Measurements from ENCODE around the gene KCNN2. TPM values are rescaled to one million over a fixed set of nuclear protein-coding genes. Genes with fewer than 3 reads are reported as not detected.

Gene KCNN2
- total RNA-seq, 1 experiment from 2014 or later, result 0.17 TPM

DNA sequence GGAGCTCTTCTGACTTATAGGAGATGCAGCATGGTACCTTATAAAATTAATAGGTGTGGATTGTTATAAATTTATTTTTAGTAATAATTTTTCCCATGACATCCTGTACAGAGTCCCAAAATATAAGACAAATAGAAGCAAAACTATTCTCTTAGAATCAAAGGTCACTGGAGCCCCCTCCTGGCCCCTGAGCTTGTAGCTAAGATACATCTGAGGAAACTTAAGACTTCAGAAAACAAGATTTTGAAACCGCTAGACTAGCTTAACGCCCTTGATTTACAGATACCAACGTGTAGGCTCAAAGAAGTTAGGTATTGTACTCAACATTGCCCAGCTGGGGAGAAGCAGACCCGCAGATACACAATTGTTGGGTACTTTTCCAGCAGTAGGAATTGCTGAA, 45.7 kb upstream of the KCNN2 start:
- H3K4me1 ChIP-seq (ENCODE audit: insufficient read depth, low read length, poor library complexity, severe bottlenecking), result no peaks in the 10 kb centered on the region
- H3K4me3 ChIP-seq (ENCODE audit: low read depth, low read length, poor library complexity, severe bottlenecking), result no peak overlapping the region
- intact Hi-C loops (cut with micrococcal nuclease; ENCODE audit: unreplicated experiment), result no loop called here
- no peak for DNase-seq (ENCODE audit: low spot score)
- ChIA-PET CTCF (no interaction called here), POLR2A (ENCODE audit: low non-redundant PET) (no interaction called here)
- no peaks in the 10 kb centered on the region for H3K36me3 ChIP-seq (ENCODE audit: insufficient read depth, low read length, poor library complexity, severe bottlenecking)
- no peak overlapping the region for H3K27ac ChIP-seq (ENCODE audit: low read depth, low read length, poor library complexity, severe bottlenecking)
- TF ChIP-seq EZH2 (IDR thresholded peaks at IDR 0.05; ENCODE audit: borderline replicate concordance, low read depth, low read length, poor library complexity, severe bottlenecking), result no peak
- TF ChIP-seq, protein P1, sequence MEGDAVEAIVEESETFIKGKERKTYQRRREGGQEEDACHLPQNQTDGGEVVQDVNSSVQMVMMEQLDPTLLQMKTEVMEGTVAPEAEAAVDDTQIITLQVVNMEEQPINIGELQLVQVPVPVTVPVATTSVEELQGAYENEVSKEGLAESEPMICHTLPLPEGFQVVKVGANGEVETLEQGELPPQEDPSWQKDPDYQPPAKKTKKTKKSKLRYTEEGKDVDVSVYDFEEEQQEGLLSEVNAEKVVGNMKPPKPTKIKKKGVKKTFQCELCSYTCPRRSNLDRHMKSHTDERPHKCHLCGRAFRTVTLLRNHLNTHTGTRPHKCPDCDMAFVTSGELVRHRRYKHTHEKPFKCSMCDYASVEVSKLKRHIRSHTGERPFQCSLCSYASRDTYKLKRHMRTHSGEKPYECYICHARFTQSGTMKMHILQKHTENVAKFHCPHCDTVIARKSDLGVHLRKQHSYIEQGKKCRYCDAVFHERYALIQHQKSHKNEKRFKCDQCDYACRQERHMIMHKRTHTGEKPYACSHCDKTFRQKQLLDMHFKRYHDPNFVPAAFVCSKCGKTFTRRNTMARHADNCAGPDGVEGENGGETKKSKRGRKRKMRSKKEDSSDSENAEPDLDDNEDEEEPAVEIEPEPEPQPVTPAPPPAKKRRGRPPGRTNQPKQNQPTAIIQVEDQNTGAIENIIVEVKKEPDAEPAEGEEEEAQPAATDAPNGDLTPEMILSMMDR (conservative IDR thresholded peaks at IDR 0.05; ENCODE audit: low read depth, low read length), result no peak
- H3K9me3 ChIP-seq (ENCODE audit: low read depth, low read length, poor library complexity, severe bottlenecking), result no peaks in the 10 kb centered on the region
- no TSS peak for BruUV-seq (replicated peaks)
- peaks cover 8% of the 10 kb centered on the region for H3K27me3 ChIP-seq (replicated peaks; ENCODE audit: insufficient read depth, low read depth, low read length, poor library complexity)

DNA sequence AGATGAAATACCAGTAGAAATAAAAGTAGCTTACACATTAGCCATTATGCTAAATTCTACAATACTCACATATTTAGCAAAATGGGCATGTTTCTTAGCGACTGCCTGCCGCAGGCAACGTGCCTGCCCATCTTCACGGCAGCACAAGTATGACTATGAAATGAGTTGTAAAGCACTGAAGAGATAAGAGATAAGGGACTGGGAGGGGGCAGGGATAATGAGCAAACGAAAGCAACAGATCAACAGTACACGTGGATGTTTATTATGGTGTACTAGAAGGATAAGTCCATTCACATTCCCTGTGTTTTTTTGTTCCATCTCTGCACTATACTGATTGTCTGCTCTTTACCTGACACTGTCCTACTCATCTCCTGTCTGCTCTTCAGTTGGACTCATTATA, 44.1 kb upstream of the KCNN2 start:
- DNase-seq (ENCODE audit: low spot score), result no peak
- intact Hi-C loops (cut with micrococcal nuclease; ENCODE audit: unreplicated experiment), result no loop called here
- ChIA-PET POLR2A (ENCODE audit: low non-redundant PET) (no interaction called here), CTCF (no interaction called here)
- H3K36me3 ChIP-seq (ENCODE audit: insufficient read depth, low read length, poor library complexity, severe bottlenecking), result no peaks in the 10 kb centered on the region
- no peaks in the 10 kb centered on the region for H3K4me1 ChIP-seq (ENCODE audit: insufficient read depth, low read length, poor library complexity, severe bottlenecking)
- no peak overlapping the region for H3K4me3 ChIP-seq (ENCODE audit: low read depth, low read length, poor library complexity, severe bottlenecking)
- no peak overlapping the region for H3K27ac ChIP-seq (ENCODE audit: low read depth, low read length, poor library complexity, severe bottlenecking)
- peaks cover 9% of the 10 kb centered on the region for H3K27me3 ChIP-seq (replicated peaks; ENCODE audit: insufficient read depth, low read depth, low read length, poor library complexity)
- no TSS peak for BruUV-seq (replicated peaks)
- H3K9me3 ChIP-seq (ENCODE audit: low read depth, low read length, poor library complexity, severe bottlenecking), result no peaks in the 10 kb centered on the region
- TF ChIP-seq EZH2 (IDR thresholded peaks at IDR 0.05; ENCODE audit: borderline replicate concordance, low read depth, low read length, poor library complexity, severe bottlenecking), result no peak
- TF ChIP-seq, protein P1 (conservative IDR thresholded peaks at IDR 0.05; ENCODE audit: low read depth, low read length), result no peak

DNA sequence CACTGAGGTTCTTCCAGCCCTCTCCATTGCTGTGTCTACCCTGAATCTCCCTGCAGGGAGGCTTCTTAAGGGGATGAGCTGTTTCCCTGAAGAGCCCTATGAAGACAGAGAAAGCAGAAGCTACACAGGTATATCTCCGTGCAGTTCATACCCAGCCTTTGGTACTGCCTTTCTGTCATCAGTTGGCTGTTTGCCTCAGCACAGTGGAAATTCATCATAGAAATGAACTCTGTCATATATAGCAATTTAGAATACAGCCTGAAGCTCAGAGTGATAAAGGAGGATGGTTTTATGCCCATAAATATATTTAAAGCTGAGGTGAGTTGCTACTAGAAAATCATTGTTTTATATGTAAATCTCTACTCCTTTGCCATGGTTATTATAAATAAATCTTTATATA, 42.6 kb upstream of the KCNN2 start:
- Histone ChIP-seq H3K9me3 (ENCODE audit: low read depth, low read length, poor library complexity, severe bottlenecking) (no peaks in the 10 kb centered on the region), H3K27ac (ENCODE audit: low read depth, low read length, poor library complexity, severe bottlenecking) (no peak overlapping the region), H3K27me3 (replicated peaks; ENCODE audit: insufficient read depth, low read depth, low read length, poor library complexity) (peaks cover 11% of the 10 kb centered on the region), H3K36me3 (ENCODE audit: insufficient read depth, low read length, poor library complexity, severe bottlenecking) (no peaks in the 10 kb centered on the region), H3K4me1 (ENCODE audit: insufficient read depth, low read length, poor library complexity, severe bottlenecking) (no peaks in the 10 kb centered on the region), H3K4me3 (ENCODE audit: low read depth, low read length, poor library complexity, severe bottlenecking) (no peak overlapping the region)
- ChIA-PET CTCF (no interaction called here), POLR2A (ENCODE audit: low non-redundant PET) (no interaction called here)
- intact Hi-C loops (cut with micrococcal nuclease; ENCODE audit: unreplicated experiment), result no loop called here
- BruUV-seq (replicated peaks), result no TSS peak
- no peak for DNase-seq (ENCODE audit: low spot score)
- no peak for TF ChIP-seq EZH2 (IDR thresholded peaks at IDR 0.05; ENCODE audit: borderline replicate concordance, low read depth, low read length, poor library complexity, severe bottlenecking)
- TF ChIP-seq, protein P1 (conservative IDR thresholded peaks at IDR 0.05; ENCODE audit: low read depth, low read length), result no peak
